Measurements from ENCODE around the gene KDM1A. TPM values are rescaled to one million over a fixed set of nuclear protein-coding genes. Genes with fewer than 3 reads are reported as not detected.

The KDM1A gene
- total RNA-seq, 1 experiment from 2014 or later = 162 TPM

DNA sequence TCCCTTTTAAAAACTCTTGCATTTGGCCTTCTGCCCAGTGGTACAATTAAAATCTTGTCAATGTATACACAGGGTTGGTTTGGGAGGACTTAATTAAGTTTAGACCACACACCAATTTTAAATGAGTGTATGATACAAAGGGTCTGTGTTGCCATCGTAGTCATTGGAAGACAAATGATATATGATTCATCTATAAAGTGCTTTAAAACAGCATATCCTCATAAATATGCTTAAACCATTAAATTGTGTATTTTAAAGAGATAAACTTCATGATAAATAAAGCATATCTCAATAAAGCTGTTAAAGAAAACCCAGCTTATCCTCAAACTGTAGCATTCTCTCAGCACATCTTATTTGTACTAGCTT is 79.9 kb downstream of the KDM1A start:
- Histone ChIP-seq H3K79me2 (ENCODE audit: insufficient read depth, low read length) (peaks cover 13% of the 10 kb centered on the region; the same call in 1 of the 2 replicates), H3K27ac (ENCODE audit: low read depth, low read length) (no peak overlapping the region)
- intact Hi-C loops (cut with micrococcal nuclease) = no loop called here

More for the DNA sequence above, 79.9 kb downstream of the KDM1A start:
- CTCF ChIA-PET = interaction anchor here (0.5 to 3.6 kb wide), 20 partner anchors 9 to 645 kb away, joined by 3 to 158 read pairs (median 3); partner anchors contain the start of gene LUZP1
- Histone ChIP-seq H3K9me2 (ENCODE audit: insufficient read depth) (no peaks in the 10 kb centered on the region), H3K9ac (ENCODE audit: low read length) (no peak overlapping the region), H2AFZ (ENCODE audit: low read depth, low read length, poor library complexity, severe bottlenecking) (no peak overlapping the region), H3K4me1 (ENCODE audit: control insufficient read depth in 1 of 2, insufficient read depth in 2 of 2, low read length in 2 of 2) (peaks cover 32 to 58% of the 10 kb centered on the region in 2 experiments), H3K4me3 (replicated peaks in 1 of 2; ENCODE audit: low read depth in 1 of 2, low read length in 2 of 2) (no peak overlapping the region), H3K27me3 (ENCODE audit: insufficient read depth, low read length) (no peaks in the 10 kb centered on the region), H4K20me1 (ENCODE audit: insufficient read depth) (no peaks in the 10 kb centered on the region; the same call in 1 of the 2 replicates), H3K4me2 (ENCODE audit: low read length) (peak overlapping the region; percentile 0; the same call in 1 of the 2 replicates), H3K36me3 (ENCODE audit: control insufficient read depth in 1 of 2, insufficient read depth in 2 of 2, low read length in 2 of 2) (no peaks in the 10 kb centered on the region), H3K9me3 (ENCODE audit: control insufficient read depth in 1 of 2, insufficient read depth in 1 of 2, low read depth in 1 of 2, low read length in 2 of 2) (no peaks in the 10 kb centered on the region)
- ATAC-seq (no peak), DNase-seq (ENCODE audit: low read depth, low spot score) (no peak)
- BruUV-seq (replicated peaks) = no TSS peak
- POLR2A ChIA-PET = interaction anchor here (0.6 to 3.4 kb wide), 3 partner anchors 70 to 691 kb away, joined by 3 to 19 read pairs (median 9); partner anchors contain the start of gene LUZP1
- TF ChIP-seq CBX3 (IDR thresholded peaks at IDR 0.05; ENCODE audit: low read depth) (no peak), ELF1 (IDR thresholded peaks at IDR 0.05; ENCODE audit: borderline replicate concordance, low read depth) (no peak), ZFX (IDR thresholded peaks at IDR 0.05) (no peak), CEBPB (IDR thresholded peaks at IDR 0.05; ENCODE audit: low read depth) (no peak), ZNF274 (IDR thresholded peaks at IDR 0.05; ENCODE audit: low read depth, low read length) (no peak), POLR2AphosphoS5 (IDR thresholded peaks at IDR 0.05; ENCODE audit: low read depth, low read length) (no peak)
- TF ChIP-seq, protein P1, sequence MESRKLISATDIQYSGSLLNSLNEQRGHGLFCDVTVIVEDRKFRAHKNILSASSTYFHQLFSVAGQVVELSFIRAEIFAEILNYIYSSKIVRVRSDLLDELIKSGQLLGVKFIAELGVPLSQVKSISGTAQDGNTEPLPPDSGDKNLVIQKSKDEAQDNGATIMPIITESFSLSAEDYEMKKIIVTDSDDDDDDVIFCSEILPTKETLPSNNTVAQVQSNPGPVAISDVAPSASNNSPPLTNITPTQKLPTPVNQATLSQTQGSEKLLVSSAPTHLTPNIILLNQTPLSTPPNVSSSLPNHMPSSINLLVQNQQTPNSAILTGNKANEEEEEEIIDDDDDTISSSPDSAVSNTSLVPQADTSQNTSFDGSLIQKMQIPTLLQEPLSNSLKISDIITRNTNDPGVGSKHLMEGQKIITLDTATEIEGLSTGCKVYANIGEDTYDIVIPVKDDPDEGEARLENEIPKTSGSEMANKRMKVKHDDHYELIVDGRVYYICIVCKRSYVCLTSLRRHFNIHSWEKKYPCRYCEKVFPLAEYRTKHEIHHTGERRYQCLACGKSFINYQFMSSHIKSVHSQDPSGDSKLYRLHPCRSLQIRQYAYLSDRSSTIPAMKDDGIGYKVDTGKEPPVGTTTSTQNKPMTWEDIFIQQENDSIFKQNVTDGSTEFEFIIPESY (IDR thresholded peaks at IDR 0.05; ENCODE audit: extremely low read depth, insufficient replicate concordance, low read length) = no peak
- RAD21 ChIA-PET (ENCODE audit: low non-redundant PET in 1 of 2, low total read pairs in 2 of 2, uncharacterized antibody in 2 of 2, unreplicated experiment in 2 of 2) = interaction anchor here (0.5 to 3.5 kb wide), 5 partner anchors 81 to 87 kb away, joined by 3 to 26 read pairs (median 5); no protein-coding TSS in a partner anchor
